Heart left ventricle (tissue), 16 donors: Measurements from ENCODE around the gene TRABD2A. TPM values are rescaled to one million over a fixed set of nuclear protein-coding genes. Genes with fewer than 3 reads are reported as not detected.

Experiments used
- ATAC-seq, 4 donors: fragments of 200-7000 bp; cut with Tn5 transposase; one replicate each; pipeline ENCODE4 v1.9.1; 2020 to 2022; ENCODE audit warnings: moderate library complexity in 4 of 4, mild to moderate bottlenecking in 3 of 4, moderate number of reproducible peaks in 1 of 4
- DNase-seq, 5 donors: peaks; one replicate each; pipeline ENCODE4 v3.0.0-alpha.2; 2020
- H3K27ac ChIP-seq, 12 donors: fragments of 200-600 bp; sonication (generic) in 4 of 12; one replicate each; pipeline versions ENCODE4 v1.5.0 to v1.8.0; 2016 to 2022; ENCODE audit warnings: mild to moderate bottlenecking in 2 of 12
- H3K27me3 ChIP-seq, 9 donors: fragments of 200-600 bp; sonication (generic) in 2 of 9; one replicate each; pipeline versions ENCODE4 v1.5.1 to v1.8.0; 2016 to 2022; ENCODE audit warnings: mild to moderate bottlenecking in 3 of 9
- H3K36me3 ChIP-seq, 9 donors: fragments of 200-600 bp; sonication (generic) in 2 of 9; one replicate each; pipeline versions ENCODE4 v1.5.0 to v1.8.0; 2018 to 2022; ENCODE audit warnings: mild to moderate bottlenecking in 2 of 9
- H3K4me1 ChIP-seq, 12 donors: fragments of 200-600 bp; sonication (generic) in 4 of 12; one replicate each; pipeline versions ENCODE4 v1.5.0 to v1.8.0; 2016 to 2022; ENCODE audit warnings: mild to moderate bottlenecking in 3 of 12
- H3K4me3 ChIP-seq, 12 donors: fragments of 200-600 bp; sonication (generic) in 4 of 12; one replicate each; pipeline versions ENCODE4 v1.5.0 to v1.8.0; 2017 to 2022; ENCODE audit warnings: mild to moderate bottlenecking in 9 of 12, moderate library complexity in 4 of 12
- H3K9me3 ChIP-seq, 12 donors: fragments of 200-600 bp; sonication (generic) in 4 of 12; one replicate each; pipeline versions ENCODE4 v1.5.0 to v1.8.0; 2016 to 2022; ENCODE audit warnings: mild to moderate bottlenecking in 1 of 12
- POLR2A ChIP-seq, 2 donors: fragments of 450-650 bp; IDR thresholded peaks; one replicate each; pipeline ENCODE4 v1.6.1; 2017; ENCODE audit warnings: antibody characterized with exemption in 2 of 2, mild to moderate bottlenecking in 2 of 2, moderate library complexity in 2 of 2
- WGBS, 4 donors: extraction: QIAGEN DNeasy Blood & Tissue Kit in 2 of 4; methylation state at CpG; one replicate each; pipeline versions ENCODE4 v1.1.5 to v1.1.7; 2013 to 2018; 5-methylcytosine and 5-hydroxymethylcytosine counted together
- intact Hi-C, 10 donors: fragments of 100-400 bp; cut with DNase I; formaldehyde crosslinking; loops; one replicate each; pipeline versions ENCODE4 v1.11.1 to v1.14.2; 2022
- polyA plus RNA-seq, 2 donors: library from polyadenylated mRNA; stranded (reverse); fragments of 200-250 nt; gene quantifications; one replicate each; pipeline ENCODE4 v1.2.3, GENCODE V29; 2013
- total RNA-seq, 9 donors: library from RNA; depleted of rRNA in 2 of 9; stranded (reverse); fragments of >200 nt in 2 of 9; fragmentation: NEBNext Ultra II Directional in 3 of 9; extraction: Animal tissue kit (Norgen Biotek cat#: 25700) in 3 of 9; gene quantifications; one replicate each; pipeline versions ENCODE4 v1.1.0 to v1.2.4, GENCODE V29; 2016 to 2023
- TF ChIP-seq, protein P1 (sequence below), 12 donors: fragments of 200-600 bp; sonication (generic) in 4 of 12; IDR thresholded peaks; one replicate each; pipeline versions ENCODE4 v1.5.0 to v1.8.0; 2018 to 2022; ENCODE audit warnings: antibody characterized with exemption in 12 of 12, mild to moderate bottlenecking in 5 of 12
- donor health status: ischemic (EF 13 %, LVEDD 7.1; RV severe dilation, severe dysfunction).
- donor health status: healthy with polysubstance abuse.
- donor health status: DM: no; HTN: yes; CAD: no.
- donor health status: DM: no; HTN: no; CAD: no.
- donor health status: ischemic (EF 25% LVEDD 6.9; RV normal size, moderate dysfunction).
- donor health status: ischemic (EF 25% LVEDD 5.7; RV mildly dilated, moderate dysfunction).
- donor health status: healthy.
- donor health status: DM: yes; HTN: yes; CAD: no.
- donor health status: ischemic (EF 35%, LVEDD 5.7; RV mildly dilated, moderate dysfunction).
- donor health status: nonischemic (EF 11% LVEDD 7.7; RV severe dilation, severe dysfunction).
- donor health status: DM: yes; HTN: yes; CAD: no.
- donor health status: PGD.
- donor health status: ischemic (EF 29% LVEDD 5.4; RV normal size, mild dysfunction).
- donor health status: nonischemic (EF 23%, LVEDD 6.1; RV moderate dilation, normal function).

TRABD2A gene
- total and polyA plus RNA-seq, 11 donors = 0.42 to 3.9 (median 0.97) TPM; not detected in 1

DNA sequence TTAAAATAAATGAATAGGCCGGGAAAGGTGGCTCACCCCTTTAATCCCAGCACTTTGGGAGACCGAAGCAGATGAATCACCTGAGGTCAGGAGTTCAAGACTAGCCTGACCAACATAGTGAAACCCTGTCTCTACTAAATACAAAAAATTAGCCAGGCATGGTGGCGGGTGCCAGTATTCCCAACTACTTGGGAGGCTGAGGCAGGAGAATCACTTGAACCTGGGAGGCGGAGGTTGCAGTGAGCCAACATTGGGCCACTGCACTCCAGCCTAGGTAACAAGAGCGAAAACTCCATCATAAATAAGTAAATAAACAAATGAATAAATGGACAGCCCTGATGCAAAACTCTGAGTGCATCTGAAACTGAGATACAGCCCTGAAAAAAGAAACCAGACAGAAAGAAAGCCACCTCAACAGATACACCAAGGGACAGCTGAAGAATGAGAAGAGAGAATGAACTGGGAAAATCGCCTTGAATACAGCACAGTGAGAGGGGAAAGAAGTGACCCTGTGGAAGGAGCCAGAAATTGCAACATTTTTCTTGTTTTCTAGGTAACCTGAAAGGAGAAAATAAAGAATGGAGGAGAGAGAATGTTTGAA, 64.4 kb downstream of the TRABD2A start:
- no peak overlapping the region for H3K4me3 ChIP-seq
- no peaks in the 10 kb centered on the region for H3K9me3 ChIP-seq
- no peak overlapping the region for H3K27ac ChIP-seq
- no peak for TF ChIP-seq POLR2A (IDR thresholded peaks at IDR 0.05)
- TF ChIP-seq, protein P1, sequence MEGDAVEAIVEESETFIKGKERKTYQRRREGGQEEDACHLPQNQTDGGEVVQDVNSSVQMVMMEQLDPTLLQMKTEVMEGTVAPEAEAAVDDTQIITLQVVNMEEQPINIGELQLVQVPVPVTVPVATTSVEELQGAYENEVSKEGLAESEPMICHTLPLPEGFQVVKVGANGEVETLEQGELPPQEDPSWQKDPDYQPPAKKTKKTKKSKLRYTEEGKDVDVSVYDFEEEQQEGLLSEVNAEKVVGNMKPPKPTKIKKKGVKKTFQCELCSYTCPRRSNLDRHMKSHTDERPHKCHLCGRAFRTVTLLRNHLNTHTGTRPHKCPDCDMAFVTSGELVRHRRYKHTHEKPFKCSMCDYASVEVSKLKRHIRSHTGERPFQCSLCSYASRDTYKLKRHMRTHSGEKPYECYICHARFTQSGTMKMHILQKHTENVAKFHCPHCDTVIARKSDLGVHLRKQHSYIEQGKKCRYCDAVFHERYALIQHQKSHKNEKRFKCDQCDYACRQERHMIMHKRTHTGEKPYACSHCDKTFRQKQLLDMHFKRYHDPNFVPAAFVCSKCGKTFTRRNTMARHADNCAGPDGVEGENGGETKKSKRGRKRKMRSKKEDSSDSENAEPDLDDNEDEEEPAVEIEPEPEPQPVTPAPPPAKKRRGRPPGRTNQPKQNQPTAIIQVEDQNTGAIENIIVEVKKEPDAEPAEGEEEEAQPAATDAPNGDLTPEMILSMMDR (IDR thresholded peaks at IDR 0.05) = no peak
- no peaks in the 10 kb centered on the region for H3K27me3 ChIP-seq
- no peaks in the 10 kb centered on the region for H3K4me1 ChIP-seq
- 90 to 93% (median 92%) methylated on average over 6 of the region's 6 CpGs for WGBS, 4 donors
- DNase-seq (no peak), ATAC-seq (no peak)
- no peaks in the 10 kb centered on the region for H3K36me3 ChIP-seq
- intact Hi-C loops = no loop called here

DNA sequence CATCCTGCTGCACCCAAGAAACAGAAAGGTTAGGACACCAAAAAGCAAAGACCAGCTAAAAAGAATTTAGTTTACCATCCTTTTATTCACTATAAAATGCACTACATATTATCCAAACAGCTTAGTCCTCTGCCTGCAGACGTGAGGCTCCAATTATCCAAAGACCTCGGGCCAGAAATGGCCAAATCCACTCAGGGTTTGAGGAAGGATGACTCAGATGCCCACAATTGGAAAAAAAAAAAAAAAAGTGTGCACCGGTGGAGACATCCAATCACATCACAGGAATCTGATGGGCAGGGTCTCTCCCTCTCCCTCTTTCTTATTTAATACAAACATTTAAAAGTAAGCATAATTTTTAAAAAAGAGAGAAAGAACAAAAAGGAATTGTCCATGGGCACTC, 65.7 kb downstream of the TRABD2A start:
- ATAC-seq = no peak
- DNase-seq = no peak
- H3K4me3 ChIP-seq = no peak overlapping the region
- intact Hi-C loops = no loop called here
- no peak overlapping the region for H3K27ac ChIP-seq
- H3K9me3 ChIP-seq = no peaks in the 10 kb centered on the region
- TF ChIP-seq, protein P1 (IDR thresholded peaks at IDR 0.05) = no peak
- TF ChIP-seq POLR2A (IDR thresholded peaks at IDR 0.05) = no peak
- WGBS, 4 donors = 49 to 58% (median 56%) methylated on average over 3 of the region's 3 CpGs
- H3K36me3 ChIP-seq = no peaks in the 10 kb centered on the region
- no peaks in the 10 kb centered on the region for H3K27me3 ChIP-seq
- H3K4me1 ChIP-seq = no peaks in the 10 kb centered on the region

DNA sequence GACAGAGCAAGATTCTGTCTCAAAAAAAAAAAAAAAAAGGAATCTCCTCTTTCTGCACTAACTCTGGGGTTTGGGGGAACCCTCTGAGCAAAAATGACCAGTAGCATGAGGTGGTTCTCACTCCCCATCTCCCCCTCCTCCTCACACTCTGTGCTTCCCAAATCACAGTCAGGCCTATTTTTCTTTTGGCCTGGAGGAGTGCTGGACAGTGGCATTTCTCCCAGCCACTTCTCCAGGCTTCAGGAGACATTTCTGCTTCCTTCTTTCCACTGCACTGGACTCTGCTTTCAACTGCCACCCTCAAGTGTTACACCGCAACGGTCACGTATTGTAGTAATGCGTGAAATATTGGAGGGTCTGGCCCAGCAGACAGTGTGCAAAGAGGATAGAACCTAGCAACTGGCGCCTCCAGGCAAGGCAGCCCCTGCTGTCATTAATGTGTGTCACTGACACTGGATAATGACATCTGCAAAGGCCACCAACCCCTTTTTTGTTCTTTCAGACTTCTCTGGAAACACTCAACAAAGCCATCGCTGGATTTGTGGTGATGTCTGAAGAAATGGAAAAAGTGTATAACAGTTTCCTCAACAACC, 68.9 kb downstream of the TRABD2A start:
- H3K27me3 ChIP-seq = no peaks in the 10 kb centered on the region
- H3K4me1 ChIP-seq = peaks cover 0 to 3% (median 0%) of the 10 kb centered on the region in 12 donors
- H3K36me3 ChIP-seq = no peaks in the 10 kb centered on the region
- no peak for DNase-seq
- H3K27ac ChIP-seq = no peak overlapping the region
- ATAC-seq = no peak
- intact Hi-C loops = no loop called here
- no peak overlapping the region for H3K4me3 ChIP-seq
- TF ChIP-seq, protein P1 (IDR thresholded peaks at IDR 0.05) = no peak
- TF ChIP-seq POLR2A (IDR thresholded peaks at IDR 0.05) = no peak
- H3K9me3 ChIP-seq = no peaks in the 10 kb centered on the region
- WGBS, 4 donors = 92 to 95% (median 93%) methylated on average over 6 of the region's 6 CpGs

DNA sequence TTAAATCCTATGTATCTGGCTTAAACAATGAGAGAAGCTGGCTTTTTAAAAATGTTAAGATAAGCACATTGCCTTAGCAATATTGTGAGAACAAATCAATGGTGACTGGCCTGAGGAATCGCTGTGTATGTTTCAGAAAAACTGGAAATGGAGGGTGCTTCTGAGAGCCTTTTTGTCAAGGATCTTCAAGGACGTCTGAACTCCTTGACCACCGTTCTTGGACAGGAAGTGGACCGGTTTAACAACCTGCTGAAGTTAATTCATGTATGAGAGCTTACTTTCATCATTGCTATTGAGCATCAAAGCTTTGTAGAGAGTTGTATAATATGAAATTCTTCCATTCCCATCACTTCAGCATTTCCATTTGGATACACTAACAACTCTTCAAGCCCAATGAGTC, 72.6 kb downstream of the TRABD2A start:
- Histone ChIP-seq H3K9me3 (no peaks in the 10 kb centered on the region), H3K27me3 (no peaks in the 10 kb centered on the region), H3K4me3 (no peak overlapping the region), H3K4me1 (peaks cover 0 to 13% (median 2%) of the 10 kb centered on the region in 12 donors), H3K36me3 (no peaks in the 10 kb centered on the region), H3K27ac (no peak overlapping the region)
- DNase-seq = no peak
- TF ChIP-seq, protein P1 (IDR thresholded peaks at IDR 0.05) = no peak
- TF ChIP-seq POLR2A (IDR thresholded peaks at IDR 0.05) = no peak
- 66 to 73% (median 72%) methylated on average over 4 of the region's 4 CpGs for WGBS, 4 donors
- intact Hi-C loops = no loop called here
- ATAC-seq = no peak
